Sigmoid colon (tissue), 7 donors: ENCODE data around the gene NT5C3B. TPM values are rescaled to one million over a fixed set of nuclear protein-coding genes. Genes with fewer than 3 reads are reported as not detected.

ENCODE experiments used
- DNase-seq: peaks from one replicate; pipeline ENCODE4 v3.0.0-alpha.2; 2019
- H3K27ac ChIP-seq, 4 donors: fragments of 200-600 bp; sonication (generic); one replicate each; pipeline ENCODE4 v1.5.1; 2016 to 2019; ENCODE audit warnings: mild to moderate bottlenecking in 1 of 4
- H3K27me3 ChIP-seq, 3 donors: fragments of 200-600 bp; sonication (generic); one replicate each; pipeline ENCODE4 v1.5.1; 2019; ENCODE audit warnings: mild to moderate bottlenecking in 1 of 3
- H3K36me3 ChIP-seq, 4 donors: fragments of 200-600 bp; sonication (generic); one replicate each; pipeline ENCODE4 v1.5.1; 2016 to 2019
- H3K4me1 ChIP-seq, 4 donors: fragments of 200-600 bp; sonication (generic); one replicate each; pipeline ENCODE4 v1.5.1; 2017 to 2019
- H3K4me3 ChIP-seq, 4 donors: fragments of 200-600 bp; sonication (generic); one replicate each; pipeline ENCODE4 v1.5.1; 2017 to 2019; ENCODE audit warnings: mild to moderate bottlenecking in 2 of 4, moderate library complexity in 1 of 4
- H3K9me3 ChIP-seq, 4 donors: fragments of 200-600 bp in 3 of 4; sonication (generic) in 3 of 4; one replicate each; pipeline versions ENCODE4 v1.5.1 to v1.6.1; 2013 to 2019
- EP300 ChIP-seq, 4 donors: sonication (generic); formaldehyde crosslinking; IDR thresholded peaks; one replicate each; pipeline ENCODE4 v1.6.1; 2017; ENCODE audit warnings: antibody characterized with exemption in 4 of 4
- POLR2A ChIP-seq, 2 donors: fragments of 450-650 bp; IDR thresholded peaks; one replicate each; pipeline ENCODE4 v1.6.1; 2016; ENCODE audit warnings: antibody characterized with exemption in 2 of 2, mild to moderate bottlenecking in 2 of 2, moderate library complexity in 2 of 2
- POLR2AphosphoS5 ChIP-seq, 4 donors: sonication (generic); formaldehyde crosslinking; IDR thresholded peaks; one replicate each; pipeline ENCODE4 v1.6.1; 2017; ENCODE audit warnings: antibody characterized with exemption in 4 of 4
- WGBS, 2 donors: extraction: QIAGEN DNeasy Blood & Tissue Kit; methylation state at CpG; one replicate each; pipeline ENCODE4 v1.1.7; 2013; 5-methylcytosine and 5-hydroxymethylcytosine counted together
- intact Hi-C: fragments of 100-400 bp; cut with DNase I; formaldehyde crosslinking; loops from one replicate; pipeline ENCODE4 v1.15.1; 2023
- polyA plus RNA-seq, 3 donors: library from polyadenylated mRNA; stranded (reverse); fragments of 200-250 nt; gene quantifications; one replicate each; pipeline ENCODE4 v1.2.3, GENCODE V29; 2013
- total RNA-seq, 4 donors: library from RNA; depleted of rRNA; stranded (reverse); fragments of >200 nt; gene quantifications; one replicate each; pipeline ENCODE4 v1.1.0, GENCODE V29; 2016
- TF ChIP-seq, protein P1 (sequence below), 4 experiments: fragments of 450-650 bp in 3 of 4; fragments of 200-600 bp in 1 of 4; IDR thresholded peaks; one replicate each; pipeline ENCODE4 v1.5.1; 2016 to 2019; ENCODE audit warnings: antibody characterized with exemption in 4 of 4, mild to moderate bottlenecking in 3 of 4, moderate library complexity in 2 of 4
- donor health status: healthy with polysubstance abuse.
- donor health status: Bipolar disorder and iron deficiency.
- donor health status: healthy.

NT5C3B gene
- total and polyA plus RNA-seq, 7 donors = 19.4 to 104 (median 58.5) TPM

DNA sequence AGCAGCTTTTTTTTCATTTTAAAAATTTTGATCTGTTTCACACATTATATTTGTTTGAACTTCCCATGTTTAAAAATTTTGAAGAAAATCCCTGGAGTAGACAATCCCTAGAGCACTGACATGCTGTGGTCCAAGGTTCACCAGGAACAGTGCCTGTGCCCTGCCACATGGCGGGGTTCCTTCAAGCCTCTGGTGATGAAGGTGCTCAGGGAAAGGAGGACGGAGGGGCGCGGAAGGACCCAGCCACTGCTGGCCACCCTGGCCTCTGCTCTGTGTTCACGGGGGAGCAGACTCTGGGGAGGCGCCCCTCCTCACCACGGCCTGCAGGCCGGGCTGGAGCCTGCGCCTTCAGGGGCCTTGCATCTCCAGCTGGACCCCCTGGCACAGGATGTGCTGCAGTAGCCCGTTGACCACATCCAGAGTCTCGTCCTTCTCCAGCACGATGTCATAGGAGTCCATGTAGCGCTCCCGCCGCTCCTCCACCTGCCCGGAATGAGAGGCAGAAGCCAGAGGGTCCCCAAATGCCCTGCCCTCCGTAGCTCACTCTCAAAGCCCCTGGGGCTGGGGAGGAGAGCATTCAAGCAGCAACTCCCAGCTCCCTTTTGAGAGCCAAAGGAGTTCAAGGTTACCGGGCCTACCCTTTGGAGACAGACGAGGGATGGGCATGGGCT lies 10.7 kb downstream of the NT5C3B start:
- H3K4me3 ChIP-seq = no peak overlapping the region
- H3K9me3 ChIP-seq = no peaks in the 10 kb centered on the region
- H3K27me3 ChIP-seq = no peaks in the 10 kb centered on the region
- no peak overlapping the region for H3K27ac ChIP-seq
- TF ChIP-seq EP300 (IDR thresholded peaks at IDR 0.05) = no peak
- TF ChIP-seq POLR2AphosphoS5 (IDR thresholded peaks at IDR 0.05) = no peak
- TF ChIP-seq, protein P1, sequence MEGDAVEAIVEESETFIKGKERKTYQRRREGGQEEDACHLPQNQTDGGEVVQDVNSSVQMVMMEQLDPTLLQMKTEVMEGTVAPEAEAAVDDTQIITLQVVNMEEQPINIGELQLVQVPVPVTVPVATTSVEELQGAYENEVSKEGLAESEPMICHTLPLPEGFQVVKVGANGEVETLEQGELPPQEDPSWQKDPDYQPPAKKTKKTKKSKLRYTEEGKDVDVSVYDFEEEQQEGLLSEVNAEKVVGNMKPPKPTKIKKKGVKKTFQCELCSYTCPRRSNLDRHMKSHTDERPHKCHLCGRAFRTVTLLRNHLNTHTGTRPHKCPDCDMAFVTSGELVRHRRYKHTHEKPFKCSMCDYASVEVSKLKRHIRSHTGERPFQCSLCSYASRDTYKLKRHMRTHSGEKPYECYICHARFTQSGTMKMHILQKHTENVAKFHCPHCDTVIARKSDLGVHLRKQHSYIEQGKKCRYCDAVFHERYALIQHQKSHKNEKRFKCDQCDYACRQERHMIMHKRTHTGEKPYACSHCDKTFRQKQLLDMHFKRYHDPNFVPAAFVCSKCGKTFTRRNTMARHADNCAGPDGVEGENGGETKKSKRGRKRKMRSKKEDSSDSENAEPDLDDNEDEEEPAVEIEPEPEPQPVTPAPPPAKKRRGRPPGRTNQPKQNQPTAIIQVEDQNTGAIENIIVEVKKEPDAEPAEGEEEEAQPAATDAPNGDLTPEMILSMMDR (IDR thresholded peaks at IDR 0.05) = no peak
- no peak for TF ChIP-seq POLR2A (IDR thresholded peaks at IDR 0.05)
- H3K36me3 ChIP-seq = peaks cover 12 to 54% (median 14%) of the 10 kb centered on the region in 4 donors
- 91 to 93% methylated on average over 19 of the region's 19 CpGs for WGBS, 2 donors
- peaks cover 0 to 6% (median 2%) of the 10 kb centered on the region in 4 donors for H3K4me1 ChIP-seq
- no peak for DNase-seq
- intact Hi-C loops = no loop called here

GRCh38 chr17:41824086-41824485 lies 11.9 kb downstream of the NT5C3B start:
- no peaks in the 10 kb centered on the region for H3K9me3 ChIP-seq
- H3K4me3 ChIP-seq = no peak overlapping the region
- H3K36me3 ChIP-seq = peaks cover 5 to 43% (median 9%) of the 10 kb centered on the region in 4 donors
- WGBS, 2 donors = 65% methylated on average over 7 of the region's 7 CpGs
- TF ChIP-seq, protein P1 (IDR thresholded peaks at IDR 0.05) = no peak
- TF ChIP-seq POLR2AphosphoS5 (IDR thresholded peaks at IDR 0.05) = no peak
- TF ChIP-seq EP300 (IDR thresholded peaks at IDR 0.05) = no peak
- TF ChIP-seq POLR2A (IDR thresholded peaks at IDR 0.05) = no peak
- intact Hi-C loops = no loop called here
- DNase-seq = no peak
- H3K27me3 ChIP-seq = no peaks in the 10 kb centered on the region
- peaks cover 0 to 6% (median 2%) of the 10 kb centered on the region in 4 donors for H3K4me1 ChIP-seq
- no peak overlapping the region for H3K27ac ChIP-seq

DNA sequence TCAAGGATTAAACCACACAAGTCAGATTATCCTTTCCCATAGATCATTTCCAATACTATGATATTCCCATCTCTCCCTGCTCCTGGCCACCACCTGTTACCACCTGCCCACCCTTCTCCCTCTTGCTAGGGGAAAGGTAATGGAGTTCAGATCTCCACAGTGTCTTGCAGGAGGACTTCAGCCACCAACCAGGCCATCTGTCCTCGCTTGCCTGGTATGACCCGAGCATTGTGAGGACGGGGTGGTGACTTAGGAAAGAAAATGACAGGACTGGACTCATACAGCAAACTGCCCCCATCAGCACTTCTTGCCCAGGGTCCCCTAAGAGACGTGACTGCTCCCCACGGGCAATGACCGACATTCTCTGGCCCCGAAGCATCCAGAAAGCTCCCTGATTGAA lies 12.5 kb downstream of the NT5C3B start:
- Histone ChIP-seq H3K27me3 (no peaks in the 10 kb centered on the region), H3K27ac (no peak overlapping the region), H3K4me1 (peaks cover 0 to 6% (median 2%) of the 10 kb centered on the region in 4 donors), H3K4me3 (no peak overlapping the region), H3K36me3 (peaks cover 5 to 38% (median 7%) of the 10 kb centered on the region in 4 donors), H3K9me3 (no peaks in the 10 kb centered on the region)
- intact Hi-C loops = no loop called here
- 87 to 88% methylated on average over 7 of the region's 7 CpGs for WGBS, 2 donors
- no peak for TF ChIP-seq POLR2AphosphoS5 (IDR thresholded peaks at IDR 0.05)
- no peak for TF ChIP-seq EP300 (IDR thresholded peaks at IDR 0.05)
- TF ChIP-seq, protein P1 (IDR thresholded peaks at IDR 0.05) = no peak
- no peak for TF ChIP-seq POLR2A (IDR thresholded peaks at IDR 0.05)
- no peak for DNase-seq

GRCh38 chr17:41823141-41823524 lies 12.9 kb downstream of the NT5C3B start:
- TF ChIP-seq, protein P1 (IDR thresholded peaks at IDR 0.05) = no peak
- TF ChIP-seq EP300 (IDR thresholded peaks at IDR 0.05) (no peak), POLR2AphosphoS5 (IDR thresholded peaks at IDR 0.05) (no peak), POLR2A (IDR thresholded peaks at IDR 0.05) (no peak)
- H3K9me3 ChIP-seq = no peaks in the 10 kb centered on the region
- H3K36me3 ChIP-seq = peaks cover 5 to 33% (median 7%) of the 10 kb centered on the region in 4 donors
- no peak overlapping the region for H3K27ac ChIP-seq
- WGBS, 2 donors = 93 to 98% methylated on average over 1 of the region's 1 CpG
- intact Hi-C loops = no loop called here
- H3K27me3 ChIP-seq = no peaks in the 10 kb centered on the region
- H3K4me3 ChIP-seq = no peak overlapping the region
- DNase-seq = no peak
- peaks cover 0 to 6% (median 2%) of the 10 kb centered on the region in 4 donors for H3K4me1 ChIP-seq
